NB4 (cell line): ENCODE results near the gene AGBL4.

Experiments used
- MAX ChIP-seq: IDR thresholded peaks from 2 replicates; pipeline ENCODE4 v1.6.1; 2011; ENCODE audit warnings: low read depth, low read length
- TF ChIP-seq, protein P1 (sequence below): IDR thresholded peaks from one replicate; pipeline ENCODE4 v1.5.1; 2012; ENCODE audit warnings: low read depth, low read length

DNA sequence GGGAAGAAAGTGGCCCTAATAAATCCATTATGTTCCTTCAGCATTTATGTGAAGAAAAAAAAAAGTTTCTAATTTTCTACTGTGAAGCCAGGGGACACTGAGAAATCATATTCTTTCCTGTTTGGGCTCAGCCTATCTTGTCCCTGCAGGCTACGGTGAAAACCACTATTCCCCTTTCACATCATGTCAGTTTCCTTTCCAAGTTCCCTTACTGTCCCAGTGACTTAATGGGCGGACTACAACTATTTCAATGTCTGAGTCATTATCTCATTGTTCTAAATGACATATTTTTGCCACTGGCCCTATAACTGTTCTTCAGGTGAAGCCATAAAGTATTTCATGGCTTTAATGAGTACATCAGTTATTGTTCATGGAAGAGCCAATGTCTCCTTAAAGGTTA is 1175.7 kb downstream of the AGBL4 start:
- TF ChIP-seq, protein P1, sequence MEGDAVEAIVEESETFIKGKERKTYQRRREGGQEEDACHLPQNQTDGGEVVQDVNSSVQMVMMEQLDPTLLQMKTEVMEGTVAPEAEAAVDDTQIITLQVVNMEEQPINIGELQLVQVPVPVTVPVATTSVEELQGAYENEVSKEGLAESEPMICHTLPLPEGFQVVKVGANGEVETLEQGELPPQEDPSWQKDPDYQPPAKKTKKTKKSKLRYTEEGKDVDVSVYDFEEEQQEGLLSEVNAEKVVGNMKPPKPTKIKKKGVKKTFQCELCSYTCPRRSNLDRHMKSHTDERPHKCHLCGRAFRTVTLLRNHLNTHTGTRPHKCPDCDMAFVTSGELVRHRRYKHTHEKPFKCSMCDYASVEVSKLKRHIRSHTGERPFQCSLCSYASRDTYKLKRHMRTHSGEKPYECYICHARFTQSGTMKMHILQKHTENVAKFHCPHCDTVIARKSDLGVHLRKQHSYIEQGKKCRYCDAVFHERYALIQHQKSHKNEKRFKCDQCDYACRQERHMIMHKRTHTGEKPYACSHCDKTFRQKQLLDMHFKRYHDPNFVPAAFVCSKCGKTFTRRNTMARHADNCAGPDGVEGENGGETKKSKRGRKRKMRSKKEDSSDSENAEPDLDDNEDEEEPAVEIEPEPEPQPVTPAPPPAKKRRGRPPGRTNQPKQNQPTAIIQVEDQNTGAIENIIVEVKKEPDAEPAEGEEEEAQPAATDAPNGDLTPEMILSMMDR = no peak
- TF ChIP-seq MAX = no peak
